ENCODE data around the gene SRC. TPM values are rescaled to one million over a fixed set of nuclear protein-coding genes. Genes with fewer than 3 reads are reported as not detected.

Gene SRC
- total and polyA plus RNA-seq, 2 experiments from 2014 or later = 26.2 to 34.3 TPM

DNA sequence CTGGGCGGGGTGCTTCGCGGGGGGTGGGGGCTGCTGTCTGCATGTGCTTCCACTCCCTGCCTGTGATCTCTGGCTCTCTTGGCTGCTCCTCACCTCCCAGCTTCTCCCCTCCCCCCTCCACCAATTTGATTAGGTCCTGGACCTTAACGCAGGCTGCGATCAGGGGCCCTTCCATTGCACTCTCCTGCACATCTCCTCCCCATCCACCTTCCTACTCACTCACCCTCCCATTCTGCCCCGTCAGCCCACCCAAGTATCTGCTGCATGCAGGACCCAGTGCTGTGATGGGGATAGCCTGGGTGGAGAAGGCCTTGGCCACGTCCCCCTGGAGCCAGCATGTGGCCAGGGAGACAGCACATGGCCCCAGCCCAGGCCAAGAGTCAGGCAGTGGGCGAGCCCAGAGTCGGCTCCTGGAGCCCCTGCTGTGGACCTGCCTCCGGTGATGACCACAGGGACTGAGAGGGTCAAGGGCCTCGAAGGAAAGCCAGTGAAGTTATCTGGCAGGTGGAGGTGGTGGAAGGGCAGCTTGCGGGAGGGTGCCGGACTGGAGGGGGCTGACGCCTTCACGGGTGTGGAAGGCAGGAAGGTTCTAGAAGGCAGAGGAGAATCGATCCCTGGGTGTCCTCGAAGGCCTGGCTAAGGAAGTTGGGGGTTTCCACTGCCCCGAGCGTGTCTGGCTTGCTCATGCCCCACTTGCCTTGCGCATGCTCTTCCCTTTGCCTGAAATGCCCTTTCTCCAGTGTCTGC is 40.7 kb downstream of the SRC start:
- no peaks in the 10 kb centered on the region for H3K9me3 ChIP-seq (ENCODE audit: low read depth)
- H3K4me3 ChIP-seq = no peak overlapping the region
- H3K36me3 ChIP-seq = no peaks in the 10 kb centered on the region
- TF ChIP-seq, protein P1, sequence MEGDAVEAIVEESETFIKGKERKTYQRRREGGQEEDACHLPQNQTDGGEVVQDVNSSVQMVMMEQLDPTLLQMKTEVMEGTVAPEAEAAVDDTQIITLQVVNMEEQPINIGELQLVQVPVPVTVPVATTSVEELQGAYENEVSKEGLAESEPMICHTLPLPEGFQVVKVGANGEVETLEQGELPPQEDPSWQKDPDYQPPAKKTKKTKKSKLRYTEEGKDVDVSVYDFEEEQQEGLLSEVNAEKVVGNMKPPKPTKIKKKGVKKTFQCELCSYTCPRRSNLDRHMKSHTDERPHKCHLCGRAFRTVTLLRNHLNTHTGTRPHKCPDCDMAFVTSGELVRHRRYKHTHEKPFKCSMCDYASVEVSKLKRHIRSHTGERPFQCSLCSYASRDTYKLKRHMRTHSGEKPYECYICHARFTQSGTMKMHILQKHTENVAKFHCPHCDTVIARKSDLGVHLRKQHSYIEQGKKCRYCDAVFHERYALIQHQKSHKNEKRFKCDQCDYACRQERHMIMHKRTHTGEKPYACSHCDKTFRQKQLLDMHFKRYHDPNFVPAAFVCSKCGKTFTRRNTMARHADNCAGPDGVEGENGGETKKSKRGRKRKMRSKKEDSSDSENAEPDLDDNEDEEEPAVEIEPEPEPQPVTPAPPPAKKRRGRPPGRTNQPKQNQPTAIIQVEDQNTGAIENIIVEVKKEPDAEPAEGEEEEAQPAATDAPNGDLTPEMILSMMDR (IDR thresholded peaks at IDR 0.05; ENCODE audit: low read depth, low read length) = no peak
- DNase-seq (ENCODE audit: low read depth in 1 of 2, low spot score in 1 of 2) = no peak
- no peaks in the 10 kb centered on the region for H3K27me3 ChIP-seq
- H3K4me1 ChIP-seq (ENCODE audit: low read depth) = no peaks in the 10 kb centered on the region
- no peak overlapping the region for H3K27ac ChIP-seq

DNA sequence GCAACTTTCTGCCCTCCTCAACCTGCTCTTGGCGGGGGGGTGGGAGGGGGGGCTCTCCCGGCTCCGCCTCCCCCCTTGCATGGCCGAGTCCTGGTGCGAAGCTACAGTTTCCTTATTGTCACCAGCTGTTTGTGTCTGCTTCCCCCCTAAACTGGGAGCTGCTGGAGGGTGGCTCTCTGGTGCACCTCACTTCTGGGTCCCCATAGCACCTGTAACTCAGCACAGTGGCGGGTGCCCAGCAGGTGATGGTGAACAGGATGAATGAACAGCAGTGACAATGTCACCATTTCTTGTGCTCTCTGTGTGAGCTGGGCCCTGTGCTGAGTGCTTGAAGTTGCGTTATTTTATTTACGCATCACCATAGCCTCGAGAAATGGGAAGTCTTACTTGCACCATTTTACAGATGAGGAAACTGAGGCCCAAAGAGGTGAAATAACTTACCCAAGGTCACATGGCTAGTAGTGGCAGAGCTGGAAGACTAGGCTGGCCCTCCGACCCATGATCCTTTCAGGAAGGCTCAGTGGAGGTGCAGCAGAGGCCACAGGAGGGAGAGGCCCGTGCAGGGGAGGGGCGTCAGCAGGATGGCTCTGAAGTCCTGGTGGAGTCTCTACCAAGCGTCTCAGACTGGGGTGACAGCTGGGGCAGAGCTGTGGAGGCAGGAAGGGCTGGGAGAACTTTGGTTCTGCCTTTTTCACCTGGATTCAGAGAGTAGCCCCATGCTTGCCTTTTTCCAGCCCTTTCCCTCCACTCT is 41.8 kb downstream of the SRC start:
- no peaks in the 10 kb centered on the region for H3K27me3 ChIP-seq
- no peak overlapping the region for H3K27ac ChIP-seq
- no peaks in the 10 kb centered on the region for H3K36me3 ChIP-seq
- no peak for DNase-seq (ENCODE audit: low read depth in 1 of 2, low spot score in 1 of 2)
- no peak overlapping the region for H3K4me3 ChIP-seq
- TF ChIP-seq, protein P1 (IDR thresholded peaks at IDR 0.05; ENCODE audit: low read depth, low read length) = no peak
- H3K4me1 ChIP-seq (ENCODE audit: low read depth) = no peaks in the 10 kb centered on the region
- H3K9me3 ChIP-seq (ENCODE audit: low read depth) = no peaks in the 10 kb centered on the region

DNA sequence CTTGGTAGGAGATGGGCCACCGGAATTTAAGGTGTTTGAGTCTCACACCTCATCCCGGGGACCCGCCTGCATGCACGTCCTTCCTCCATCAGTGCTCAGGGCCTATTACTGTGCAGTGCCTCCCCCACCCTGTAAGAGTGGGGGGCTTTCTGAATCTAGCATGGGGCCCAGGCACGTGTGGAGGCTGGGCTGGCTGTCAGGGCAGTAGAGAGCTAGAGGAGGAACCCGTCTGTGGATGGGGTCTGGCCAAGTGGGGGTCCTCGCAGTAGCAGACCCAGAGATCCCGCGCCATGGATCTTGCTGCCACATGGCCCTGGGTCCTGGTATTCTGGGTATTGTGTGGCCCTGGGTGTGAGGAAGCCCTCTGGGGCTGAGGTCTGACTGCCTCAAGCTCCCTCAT is 42.9 kb downstream of the SRC start:
- TF ChIP-seq, protein P1 (IDR thresholded peaks at IDR 0.05; ENCODE audit: low read depth, low read length) = no peak
- Histone ChIP-seq H3K4me3 (no peak overlapping the region), H3K27ac (no peak overlapping the region), H3K27me3 (no peaks in the 10 kb centered on the region), H3K36me3 (no peaks in the 10 kb centered on the region), H3K9me3 (ENCODE audit: low read depth) (no peaks in the 10 kb centered on the region), H3K4me1 (ENCODE audit: low read depth) (no peaks in the 10 kb centered on the region)
- no peak for DNase-seq (ENCODE audit: low read depth in 1 of 2, low spot score in 1 of 2)

DNA sequence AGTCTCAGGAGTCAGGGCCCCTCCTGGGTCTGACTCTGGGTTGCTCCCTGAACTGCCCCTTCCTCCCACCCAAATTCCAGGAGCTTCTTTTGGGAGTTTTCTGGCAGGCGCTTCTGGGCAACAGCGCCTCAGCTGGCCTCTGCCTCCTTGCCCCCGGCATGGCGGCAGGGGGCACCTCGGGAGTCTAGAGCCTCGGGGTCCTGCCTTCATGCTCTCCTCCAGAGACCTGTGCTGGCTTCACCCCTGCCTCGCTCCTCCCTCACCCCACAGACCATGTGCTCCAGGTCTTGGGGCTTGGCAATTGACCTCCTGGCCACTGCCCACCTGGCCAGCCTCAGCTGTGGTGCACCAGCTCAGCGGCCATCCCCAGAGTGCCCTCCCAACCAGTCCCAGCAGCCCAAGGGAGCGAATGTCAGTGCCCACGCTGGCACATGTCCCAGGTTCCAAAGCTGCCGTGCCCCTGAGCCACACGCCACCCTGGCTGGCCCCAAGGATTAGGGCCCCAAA is 43.4 kb downstream of the SRC start:
- DNase-seq (ENCODE audit: low read depth in 1 of 2, low spot score in 1 of 2) = no peak
- Histone ChIP-seq H3K9me3 (ENCODE audit: low read depth) (no peaks in the 10 kb centered on the region), H3K36me3 (no peaks in the 10 kb centered on the region), H3K4me1 (ENCODE audit: low read depth) (no peaks in the 10 kb centered on the region), H3K27ac (no peak overlapping the region), H3K4me3 (no peak overlapping the region), H3K27me3 (no peaks in the 10 kb centered on the region)
- TF ChIP-seq, protein P1 (IDR thresholded peaks at IDR 0.05; ENCODE audit: low read depth, low read length) = no peak

DNA sequence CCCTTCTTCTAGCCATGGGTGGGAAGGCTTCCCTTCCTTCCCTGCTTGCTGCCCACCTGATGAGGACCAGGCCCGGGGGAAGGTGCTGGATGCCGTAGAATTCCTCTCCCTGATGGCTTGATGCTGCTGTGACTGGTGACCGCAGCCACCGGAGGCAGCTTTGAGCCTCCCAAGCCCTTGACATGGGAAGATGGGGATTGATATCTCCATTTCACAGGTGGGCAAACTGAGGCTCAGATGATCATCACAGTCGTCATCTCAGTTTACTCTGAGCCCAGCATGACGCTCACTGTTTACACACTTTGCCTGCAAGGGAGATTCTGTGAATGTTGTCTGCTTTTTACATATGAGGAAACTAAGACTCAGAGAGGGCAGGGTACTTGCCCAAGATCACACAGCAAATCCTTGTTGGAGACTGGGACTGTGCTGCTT is 43.9 kb downstream of the SRC start:
- H3K27ac ChIP-seq = no peak overlapping the region
- H3K27me3 ChIP-seq = no peaks in the 10 kb centered on the region
- no peaks in the 10 kb centered on the region for H3K4me1 ChIP-seq (ENCODE audit: low read depth)
- H3K9me3 ChIP-seq (ENCODE audit: low read depth) = no peaks in the 10 kb centered on the region
- H3K4me3 ChIP-seq = no peak overlapping the region
- no peaks in the 10 kb centered on the region for H3K36me3 ChIP-seq
- DNase-seq (ENCODE audit: low read depth in 1 of 2, low spot score in 1 of 2) = no peak
- TF ChIP-seq, protein P1 (IDR thresholded peaks at IDR 0.05; ENCODE audit: low read depth, low read length) = no peak
